ENCODE data around the gene SPARCL1.

The SPARCL1 gene

DNA sequence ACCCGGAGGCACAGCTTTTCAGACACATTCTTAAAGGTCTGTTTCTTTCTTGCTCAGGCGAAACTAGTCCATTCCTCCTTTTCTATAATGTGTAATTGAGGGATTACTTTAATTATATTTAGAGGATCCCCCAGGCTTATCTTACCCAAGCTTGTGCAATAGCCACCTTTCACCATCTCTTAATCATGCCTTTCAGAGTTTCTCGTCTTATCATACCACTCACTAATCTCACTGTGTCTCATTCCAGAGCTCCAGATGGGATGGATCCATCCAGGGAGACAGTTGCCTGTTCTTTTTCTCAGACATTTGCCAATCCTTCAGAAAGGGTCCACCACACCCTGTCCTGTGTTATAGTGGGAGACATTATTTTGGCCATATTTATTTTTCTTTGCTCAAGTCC lies 12.5 kb downstream of the SPARCL1 start:
- Histone ChIP-seq H3K9me3 (no peaks in the 10 kb centered on the region), H3K36me3 (no peaks in the 10 kb centered on the region), H3K27me3 (no peaks in the 10 kb centered on the region), H3K4me3 (ENCODE audit: low read depth, low read length) (no peak overlapping the region), H3K4me1 (peaks cover 37% of the 10 kb centered on the region)
- no peak for DNase-seq
- TF ChIP-seq, protein P1, sequence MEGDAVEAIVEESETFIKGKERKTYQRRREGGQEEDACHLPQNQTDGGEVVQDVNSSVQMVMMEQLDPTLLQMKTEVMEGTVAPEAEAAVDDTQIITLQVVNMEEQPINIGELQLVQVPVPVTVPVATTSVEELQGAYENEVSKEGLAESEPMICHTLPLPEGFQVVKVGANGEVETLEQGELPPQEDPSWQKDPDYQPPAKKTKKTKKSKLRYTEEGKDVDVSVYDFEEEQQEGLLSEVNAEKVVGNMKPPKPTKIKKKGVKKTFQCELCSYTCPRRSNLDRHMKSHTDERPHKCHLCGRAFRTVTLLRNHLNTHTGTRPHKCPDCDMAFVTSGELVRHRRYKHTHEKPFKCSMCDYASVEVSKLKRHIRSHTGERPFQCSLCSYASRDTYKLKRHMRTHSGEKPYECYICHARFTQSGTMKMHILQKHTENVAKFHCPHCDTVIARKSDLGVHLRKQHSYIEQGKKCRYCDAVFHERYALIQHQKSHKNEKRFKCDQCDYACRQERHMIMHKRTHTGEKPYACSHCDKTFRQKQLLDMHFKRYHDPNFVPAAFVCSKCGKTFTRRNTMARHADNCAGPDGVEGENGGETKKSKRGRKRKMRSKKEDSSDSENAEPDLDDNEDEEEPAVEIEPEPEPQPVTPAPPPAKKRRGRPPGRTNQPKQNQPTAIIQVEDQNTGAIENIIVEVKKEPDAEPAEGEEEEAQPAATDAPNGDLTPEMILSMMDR (IDR thresholded peaks at IDR 0.05; ENCODE audit: low read depth, low read length): no peak

- peaks cover 32% of the 10 kb centered on the region for H3K4me1 ChIP-seq
- H3K36me3 ChIP-seq: no peaks in the 10 kb centered on the region
- H3K4me3 ChIP-seq (ENCODE audit: low read depth, low read length): no peak overlapping the region
- H3K9me3 ChIP-seq: no peaks in the 10 kb centered on the region
- DNase-seq: peak; percentile 49
- H3K27me3 ChIP-seq: no peaks in the 10 kb centered on the region
- TF ChIP-seq, protein P1 (IDR thresholded peaks at IDR 0.05; ENCODE audit: low read depth, low read length): no peak
Observed at GRCh38 chr4:87512400-87512799, 16.8 kb downstream of the SPARCL1 start.

- DNase-seq: no peak
- H3K9me3 ChIP-seq: no peaks in the 10 kb centered on the region
- no peaks in the 10 kb centered on the region for H3K36me3 ChIP-seq
- TF ChIP-seq, protein P1 (IDR thresholded peaks at IDR 0.05; ENCODE audit: low read depth, low read length): no peak
- peaks cover 25% of the 10 kb centered on the region for H3K4me1 ChIP-seq
- no peak overlapping the region for H3K4me3 ChIP-seq (ENCODE audit: low read depth, low read length)
- H3K27me3 ChIP-seq: no peaks in the 10 kb centered on the region
Observed at GRCh38 chr4:87511500-87511899, 17.7 kb downstream of the SPARCL1 start.

DNA sequence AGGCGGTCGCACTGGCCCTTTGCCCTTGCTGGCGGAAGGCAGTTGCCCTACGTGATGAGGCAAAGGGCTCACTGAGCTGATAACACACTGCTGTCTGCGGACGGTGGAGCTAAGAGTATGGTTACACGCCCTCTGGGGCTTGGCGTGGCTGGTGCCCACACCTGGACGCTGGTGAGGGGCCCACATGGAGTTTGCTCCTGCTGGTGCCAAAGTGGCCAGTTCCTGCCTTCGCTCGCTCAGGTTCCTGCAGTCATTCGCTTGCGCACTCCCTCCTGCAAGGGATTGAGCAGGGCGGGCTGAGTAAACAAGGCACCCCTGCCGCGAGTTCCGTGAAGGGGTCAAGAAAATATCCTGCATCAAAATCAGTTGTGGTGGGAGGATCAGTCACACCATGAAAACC lies 18.4 kb downstream of the SPARCL1 start:
- Histone ChIP-seq H3K36me3 (no peaks in the 10 kb centered on the region), H3K9me3 (no peaks in the 10 kb centered on the region), H3K27me3 (no peaks in the 10 kb centered on the region), H3K4me3 (ENCODE audit: low read depth, low read length) (no peak overlapping the region), H3K4me1 (peaks cover 19% of the 10 kb centered on the region)
- DNase-seq: no peak
- TF ChIP-seq, protein P1 (IDR thresholded peaks at IDR 0.05; ENCODE audit: low read depth, low read length): no peak

DNA sequence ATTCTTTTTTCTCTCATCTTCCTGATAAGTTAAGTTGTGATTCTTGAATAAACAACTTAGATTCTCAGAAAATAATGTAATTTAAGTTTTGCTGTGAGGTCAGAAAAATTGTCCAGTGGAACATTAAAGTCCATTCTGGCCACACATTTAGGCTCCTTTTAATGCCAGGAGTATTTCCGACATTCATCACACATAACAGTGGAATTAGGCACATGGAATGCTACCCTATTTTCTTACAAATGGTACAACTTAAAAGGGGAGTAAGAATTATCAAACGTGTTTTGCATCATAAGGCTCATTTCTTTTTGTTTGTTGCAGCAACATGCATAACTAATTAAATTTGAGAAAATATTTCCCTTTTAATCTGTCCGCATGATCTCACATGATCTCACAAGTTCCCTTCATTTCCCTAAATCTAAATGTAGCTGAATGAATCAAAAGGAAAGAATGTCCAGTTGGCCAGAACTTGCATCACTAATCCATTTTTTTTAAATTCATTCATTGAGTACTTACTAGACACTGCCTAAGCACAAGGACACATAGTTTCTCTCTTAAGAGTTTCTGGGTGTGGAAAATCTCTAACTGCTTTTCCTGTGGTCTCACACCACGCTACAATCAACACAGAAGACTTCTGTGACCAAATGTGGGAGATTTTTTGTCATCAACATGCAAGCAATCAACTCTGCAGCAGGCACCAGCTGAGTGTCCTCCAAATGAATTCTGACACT lies 22.0 kb downstream of the SPARCL1 start:
- no peaks in the 10 kb centered on the region for H3K27me3 ChIP-seq
- TF ChIP-seq, protein P1 (IDR thresholded peaks at IDR 0.05; ENCODE audit: low read depth, low read length): no peak
- peaks cover 13% of the 10 kb centered on the region for H3K4me1 ChIP-seq
- no peak for DNase-seq
- no peak overlapping the region for H3K4me3 ChIP-seq (ENCODE audit: low read depth, low read length)
- H3K36me3 ChIP-seq: no peaks in the 10 kb centered on the region
- no peaks in the 10 kb centered on the region for H3K9me3 ChIP-seq

GRCh38 chr4:87505862-87506261 lies 23.3 kb downstream of the SPARCL1 start:
- DNase-seq: peak; percentile 48
- Histone ChIP-seq H3K9me3 (no peaks in the 10 kb centered on the region), H3K36me3 (no peaks in the 10 kb centered on the region), H3K4me1 (peaks cover 14% of the 10 kb centered on the region), H3K27me3 (no peaks in the 10 kb centered on the region), H3K4me3 (ENCODE audit: low read depth, low read length) (no peak overlapping the region)
- TF ChIP-seq, protein P1 (IDR thresholded peaks at IDR 0.05; ENCODE audit: low read depth, low read length): peak; percentile 66
